Activated CD8-positive, alpha-beta T cell treated with anti-CD3 and anti-CD28 coated beads for 36 hours (primary cell): ENCODE data around the gene PDP2. TPM values are rescaled to one million over a fixed set of nuclear protein-coding genes. Genes with fewer than 3 reads are reported as not detected.
A peak's percentile ranks its signal among the peaks of the same experiment; 100 is the strongest.

ENCODE experiments used
- ATAC-seq: fragments of 200-7000 bp; cut with Tn5 transposase; one replicate; pipeline ENCODE4 v1.10.0; 2021; ENCODE audit warnings: mild to moderate bottlenecking, moderate library complexity
- CTCF ChIA-PET: fragments of 350-600 bp; sonication (Branson Sonifier 250); formaldehyde crosslinking; loops from one replicate; lab custom pipeline; 2021; ENCODE audit warnings: antibody characterized with exemption; lab: Charles Lee
- POLR2A ChIA-PET: fragments of 350-600 bp; sonication (Branson Sonifier 250); formaldehyde crosslinking; loops from one replicate; lab custom pipeline; 2021; ENCODE audit warnings: antibody characterized with exemption; lab: Charles Lee
- DNase-seq: peaks from one replicate; pipeline ENCODE4 v3.0.0-alpha.2; 2020
- H3K27ac Mint-ChIP-seq: one replicate; pipeline ENCODE4 v1.8.0; 2021; ENCODE audit warnings: mild to moderate bottlenecking, mixed read lengths
- H3K27me3 Mint-ChIP-seq: one replicate; pipeline ENCODE4 v1.8.0; 2021; ENCODE audit warnings: mixed read lengths
- H3K36me3 Mint-ChIP-seq: one replicate; pipeline ENCODE4 v1.8.0; 2021; ENCODE audit warnings: low read depth, mixed read lengths
- H3K4me1 Mint-ChIP-seq: one replicate; pipeline ENCODE4 v1.8.0; 2021; ENCODE audit warnings: low read depth, mixed read lengths
- H3K4me3 Mint-ChIP-seq: one replicate; pipeline ENCODE4 v1.8.0; 2021; ENCODE audit warnings: mild to moderate bottlenecking, moderate library complexity, mixed read lengths
- H3K9me3 Mint-ChIP-seq: one replicate; pipeline ENCODE4 v1.8.0; 2021; ENCODE audit warnings: mixed read lengths
- CTCF ChIP-seq: fragments of 200-600 bp; IDR thresholded peaks from one replicate; pipeline ENCODE4 v1.8.0; 2022; ENCODE audit warnings: antibody characterized with exemption, mild to moderate bottlenecking
- intact Hi-C: fragments of 100-400 bp; cut with micrococcal nuclease; formaldehyde crosslinking; loops from one replicate; pipeline ENCODE4 v1.10.0; 2022
- total RNA-seq, 2 experiments: library from RNA; stranded (reverse); gene quantifications; one replicate each; pipeline ENCODE4 v1.2.3, GENCODE V29; 2021

PDP2 gene
- total RNA-seq, 2 experiments from 2014 or later: 31.2 to 38.1 TPM

- intact Hi-C loops: no loop called here
- H3K4me3 Mint-ChIP-seq: peak overlapping the region; percentile 95
These were observed 2.4 kb downstream of the PDP2 start for GRCh38 chr16:66882702-66883101.

GRCh38 chr16:66885491-66885890 is 5.2 kb downstream of the PDP2 start:
- Mint-ChIP-seq H3K4me3 (no peak overlapping the region), H3K9me3 (no peaks in the 10 kb centered on the region), H3K27ac (no peak overlapping the region), H3K4me1 (peaks cover 50% of the 10 kb centered on the region), H3K27me3 (no peaks in the 10 kb centered on the region), H3K36me3 (peaks cover 41% of the 10 kb centered on the region)
- DNase-seq (no peak), ATAC-seq (no peak)
- no peak for TF ChIP-seq CTCF
- CTCF ChIA-PET: no interaction called here
- POLR2A ChIA-PET: interaction anchor here (0.6 to 1.7 kb wide), 3 partner anchors 9 to 48 kb away, joined by 3 to 5 read pairs (median 3); no protein-coding TSS in a partner anchor
- intact Hi-C loops: no loop called here

More at GRCh38 chr16:66882702-66883101, 2.4 kb downstream of the PDP2 start:
- Mint-ChIP-seq H3K27me3 (no peaks in the 10 kb centered on the region), H3K36me3 (peaks cover 40% of the 10 kb centered on the region), H3K27ac (no peak overlapping the region), H3K4me1 (peaks cover 59% of the 10 kb centered on the region), H3K9me3 (peaks cover 3% of the 10 kb centered on the region)
- POLR2A ChIA-PET: interaction anchor here (2.0 to 3.3 kb wide), 2 partner anchors 10 to 14 kb away, joined by 5 to 28 read pairs; no protein-coding TSS in a partner anchor
- no peak for ATAC-seq
- CTCF ChIA-PET: interaction anchor here (0.7 to 5.5 kb wide), 7 partner anchors 12 to 218 kb away, joined by 3 to 40 read pairs (median 4); partner anchors contain the start of gene NAE1
- DNase-seq: no peak
- TF ChIP-seq CTCF: no peak

- Mint-ChIP-seq H3K4me3 (no peak overlapping the region), H3K4me1 (peaks cover 50% of the 10 kb centered on the region), H3K9me3 (no peaks in the 10 kb centered on the region), H3K27me3 (no peaks in the 10 kb centered on the region), H3K27ac (no peak overlapping the region), H3K36me3 (peaks cover 44% of the 10 kb centered on the region)
- no peak for TF ChIP-seq CTCF
- DNase-seq: no peak
- intact Hi-C loops: no loop called here
- POLR2A ChIA-PET: interaction anchor here (0.9 to 1.7 kb wide), 2 partner anchors 9 to 12 kb away, joined by 3 to 5 read pairs; no protein-coding TSS in a partner anchor
- no peak for ATAC-seq
- CTCF ChIA-PET: interaction anchor here (0.9 kb wide), 1 partner anchor 19 kb away, joined by 3 read pairs; no protein-coding TSS in a partner anchor
These were observed 6.0 kb downstream of the PDP2 start for GRCh38 chr16:66886321-66886720.

GRCh38 chr16:66886914-66887313 is 6.6 kb downstream of the PDP2 start:
- H3K9me3 Mint-ChIP-seq: no peaks in the 10 kb centered on the region
- ATAC-seq (no peak), DNase-seq (no peak)
- intact Hi-C loops: no loop called here
- CTCF ChIA-PET: interaction anchor here (0.9 kb wide), 1 partner anchor 19 kb away, joined by 3 read pairs; no protein-coding TSS in a partner anchor
- H3K27ac Mint-ChIP-seq: no peak overlapping the region
- POLR2A ChIA-PET: interaction anchor here (1.7 kb wide), 1 partner anchor 12 kb away, joined by 5 read pairs; no protein-coding TSS in a partner anchor
- no peaks in the 10 kb centered on the region for H3K27me3 Mint-ChIP-seq
- peaks cover 46% of the 10 kb centered on the region for H3K4me1 Mint-ChIP-seq
- peaks cover 46% of the 10 kb centered on the region for H3K36me3 Mint-ChIP-seq
- TF ChIP-seq CTCF: no peak
- no peak overlapping the region for H3K4me3 Mint-ChIP-seq
